IMR-90 (cell line): ENCODE results near the gene ERLIN1. TPM values are rescaled to one million over a fixed set of nuclear protein-coding genes. Genes with fewer than 3 reads are reported as not detected.
A peak's percentile ranks its signal among the peaks of the same experiment; 100 is the strongest.

Source experiments
- ATAC-seq: fragments of 200-7000 bp; cut with Tn5 transposase; 2 replicates; pipeline ENCODE4 v1.9.1; 2020; ENCODE audit warnings: low read depth, mild to moderate bottlenecking, moderate library complexity
- BruUV-seq: library from RNA; stranded (reverse); fragments of 400-500 nt; replicated peaks from 2 replicates; lab custom pipeline; 2021; lab: Mats Ljungman, UMichigan
- CTCF ChIA-PET: fragments of 300-600 bp; formaldehyde crosslinking; extraction: SDS; loops from one replicate; lab custom pipeline; 2021; ENCODE audit warnings: antibody characterized with exemption; lab: Yijun Ruan, JAX
- POLR2A ChIA-PET: fragments of 300-600 bp; sonication (Branson Sonifier 250); formaldehyde crosslinking; loops from one replicate; lab custom pipeline; 2022; ENCODE audit warnings: antibody characterized with exemption; ENCODE audit not compliant: unreplicated experiment; lab: Charles Lee
- DNase-seq: peaks from one replicate; pipeline ENCODE4 v3.0.0; 2013
- H2AFZ ChIP-seq: replicated peaks from 2 replicates; pipeline ENCODE3; 2013; ENCODE audit warnings: low read length, mild to moderate bottlenecking; ENCODE audit not compliant: poor library complexity
- H2AK5ac ChIP-seq: 2 replicates; pipeline ENCODE4 v1.6.1; 2013; ENCODE audit warnings: low read depth, low read length, inconsistent platforms
- H2AK9ac ChIP-seq: replicated peaks from 2 replicates; pipeline ENCODE3; 2013; ENCODE audit warnings: mild to moderate bottlenecking, low read depth, low read length, moderate library complexity; ENCODE audit not compliant: poor library complexity
- H2BK120ac ChIP-seq: 2 replicates; pipeline ENCODE4 v1.6.1; 2013; ENCODE audit warnings: low read depth, low read length, inconsistent platforms
- H2BK15ac ChIP-seq: 3 replicates; pipeline ENCODE4 v1.6.1; 2013; ENCODE audit warnings: low read depth, low read length, inconsistent platforms
- H2BK20ac ChIP-seq: 2 replicates; pipeline ENCODE4 v1.6.1; 2013; ENCODE audit warnings: low read depth, mild to moderate bottlenecking, inconsistent platforms, low read length, moderate library complexity
- H2BK5ac ChIP-seq: 2 replicates; pipeline ENCODE4 v1.6.1; 2013; ENCODE audit warnings: mild to moderate bottlenecking, low read depth, low read length, inconsistent platforms; ENCODE audit not compliant: poor library complexity, severe bottlenecking
- H3K14ac ChIP-seq: replicated peaks from 2 replicates; pipeline ENCODE4 v1.6.1; 2013; ENCODE audit warnings: low read depth, low read length, inconsistent platforms
- H3K18ac ChIP-seq: 2 replicates; pipeline ENCODE4 v1.6.1; 2013; ENCODE audit warnings: low read depth, low read length, control low read depth
- H3K23ac ChIP-seq: 2 replicates; pipeline ENCODE4 v1.6.1; 2013; ENCODE audit warnings: low read depth, low read length, inconsistent platforms
- H3K27ac ChIP-seq: 2 replicates; pipeline ENCODE4 v1.5.1; 2013; ENCODE audit warnings: mild to moderate bottlenecking, control low read depth, low read length; ENCODE audit not compliant: insufficient read depth
- H3K27me3 ChIP-seq: 2 replicates; pipeline ENCODE4 v1.6.1; 2013; ENCODE audit warnings: low read length; ENCODE audit not compliant: control insufficient read depth, insufficient read depth
- H3K36me3 ChIP-seq: 2 replicates; pipeline ENCODE4 v1.6.1; 2013; ENCODE audit warnings: low read length, mixed read lengths; ENCODE audit not compliant: control insufficient read depth, insufficient read depth
- H3K4ac ChIP-seq: 2 replicates; pipeline ENCODE4 v1.6.1; 2013; ENCODE audit warnings: low read depth, low read length, inconsistent platforms
- H3K4me1 ChIP-seq: 2 replicates; pipeline ENCODE4 v1.6.1; 2013; ENCODE audit warnings: low read length, mixed read lengths; ENCODE audit not compliant: control insufficient read depth, insufficient read depth
- H3K4me2 ChIP-seq: 2 replicates; pipeline ENCODE4 v1.6.1; 2013; ENCODE audit warnings: low read depth, mild to moderate bottlenecking, control low read depth, low read length, moderate library complexity
- H3K4me3 ChIP-seq: 2 replicates; pipeline ENCODE4 v1.5.1; 2013; ENCODE audit warnings: low read depth, mild to moderate bottlenecking, control low read depth, low read length, moderate library complexity; ENCODE audit not compliant: insufficient read depth
- H3K56ac ChIP-seq: 2 replicates; pipeline ENCODE4 v1.6.1; 2013; ENCODE audit warnings: low read length, inconsistent platforms; ENCODE audit not compliant: insufficient read depth; ENCODE audit errors: extremely low read depth
- H3K79me1 ChIP-seq, 2 experiments: 2 replicates each; pipeline ENCODE4 v1.6.1; 2013; ENCODE audit warnings: low read length in 2 of 2, inconsistent platforms in 1 of 2, low read depth in 1 of 2
- H3K9ac ChIP-seq: 2 replicates; pipeline ENCODE4 v1.6.1; 2013; ENCODE audit warnings: low read depth, low read length, control low read depth
- H3K9me1 ChIP-seq: 2 replicates; pipeline ENCODE4 v1.6.1; 2013; ENCODE audit warnings: low read length, inconsistent platforms; ENCODE audit not compliant: insufficient read depth
- H3K9me3 ChIP-seq: 2 replicates; pipeline ENCODE4 v1.6.1; 2013; ENCODE audit warnings: low read length; ENCODE audit not compliant: control insufficient read depth, insufficient read depth
- H4K20me1 ChIP-seq: 2 replicates; pipeline ENCODE4 v1.6.1; 2013; ENCODE audit warnings: low read length, inconsistent platforms; ENCODE audit not compliant: insufficient read depth
- H4K5ac ChIP-seq: 2 replicates; pipeline ENCODE4 v1.6.1; 2013; ENCODE audit warnings: mild to moderate bottlenecking, low read depth, low read length, control low read depth
- H4K8ac ChIP-seq, 2 experiments: 2 replicates each; pipeline ENCODE4 v1.6.1; 2013; ENCODE audit warnings: low read depth in 2 of 2, low read length in 2 of 2, control low read depth in 1 of 2, inconsistent platforms in 1 of 2
- H4K91ac ChIP-seq: 2 replicates; pipeline ENCODE4 v1.6.1; 2013; ENCODE audit warnings: low read depth, low read length, inconsistent platforms; ENCODE audit not compliant: insufficient read depth
- CEBPB ChIP-seq: IDR thresholded peaks from 2 replicates; pipeline ENCODE4 v1.6.1; 2012; ENCODE audit warnings: low read depth, low read length, improper control_type of control experiment
- CHD1 ChIP-seq: IDR thresholded peaks from 2 replicates; pipeline ENCODE4 v1.6.1; 2012; ENCODE audit warnings: low read depth, low read length, improper control_type of control experiment
- FOS ChIP-seq: fragments of 150-350 bp; IDR thresholded peaks from 2 replicates; pipeline ENCODE4 v1.6.1; 2016; ENCODE audit warnings: low read depth, low read length
- MAZ ChIP-seq: IDR thresholded peaks from 2 replicates; pipeline ENCODE4 v1.6.1; 2012; ENCODE audit warnings: low read depth, mild to moderate bottlenecking, low read length, improper control_type of control experiment, moderate library complexity, borderline replicate concordance
- MXI1 ChIP-seq: IDR thresholded peaks from 2 replicates; pipeline ENCODE4 v1.6.1; 2012; ENCODE audit warnings: low read depth, mild to moderate bottlenecking, low read length, moderate library complexity, borderline replicate concordance
- NFE2L2 ChIP-seq: fragments of 150-350 bp; IDR thresholded peaks from 2 replicates; pipeline ENCODE4 v1.6.1; 2016; ENCODE audit warnings: low read depth, mild to moderate bottlenecking, low read length
- POLR2A ChIP-seq: IDR thresholded peaks from 2 replicates; pipeline ENCODE4 v1.6.1; 2012; ENCODE audit warnings: mild to moderate bottlenecking, low read depth, low read length
- RAD21 ChIP-seq: IDR thresholded peaks from 2 replicates; pipeline ENCODE4 v1.6.1; 2012; ENCODE audit warnings: low read length, improper control_type of control experiment
- RFX5 ChIP-seq: IDR thresholded peaks from 2 replicates; pipeline ENCODE4 v1.8.0; 2012; ENCODE audit warnings: low read depth, mild to moderate bottlenecking, low read length, moderate library complexity
- SMC3 ChIP-seq: fragments of 150-350 bp; IDR thresholded peaks from 2 replicates; pipeline ENCODE4 v1.6.1; 2016; ENCODE audit warnings: low read depth, mild to moderate bottlenecking, antibody characterized with exemption, low read length, moderate library complexity
- WGBS, 2 experiments: methylation state at CpG; one replicate each; pipeline versions ENCODE4 v1.1.5 to v1.1.7; 2013; ENCODE audit warnings: missing lambda C conversion rate in 2 of 2; ENCODE audit not compliant: insufficient read length in 1 of 2; ENCODE audit errors: extremely low coverage in 2 of 2; 5-methylcytosine and 5-hydroxymethylcytosine counted together
- dilution Hi-C: fragments of 300-500 bp; cut with HindIII; formaldehyde crosslinking; loops from one replicate; pipeline ENCODE4 v1.14.3; 2018; ENCODE audit warnings: low sequenced_read_pairs; ENCODE audit not compliant: unreplicated experiment
- in situ Hi-C: fragments of 300-500 bp; cut with MboI; formaldehyde crosslinking; loops from 3 replicates; pipeline ENCODE4 v1.14.3; 2019; ENCODE audit warnings: low sequenced_read_pairs, inconsistent platforms, mixed read lengths
- intact Hi-C: fragments of 100-400 bp; cut with micrococcal nuclease; formaldehyde crosslinking; loops from 2 replicates; pipeline ENCODE4 v1.10.0; 2022
- polyA plus RNA-seq, 3 experiments: library from polyadenylated mRNA; depleted of rRNA; stranded (reverse); fragments of >200 nt; gene quantifications; 2 replicates each; pipeline ENCODE4 v1.2.3, GENCODE V29; 2012; ENCODE audit warnings: low replicate concordance in 1 of 3
- total RNA-seq: library from RNA; depleted of rRNA; stranded (reverse); fragments of >200 nt; gene quantifications from 2 replicates; pipeline ENCODE4 v1.2.3, GENCODE V29; 2012
- TF ChIP-seq, protein P1 (sequence below): conservative IDR thresholded peaks from 2 replicates; pipeline ENCODE4 v1.5.1; 2012; ENCODE audit warnings: mild to moderate bottlenecking, low read depth, low read length, improper control_type of control experiment

Gene ERLIN1
- total and polyA plus RNA-seq, 2 of the 4 experiments (the other 2 are of a cell fraction), result 31.5 to 33.9 TPM

- intact Hi-C loops, result no loop called here
- Histone ChIP-seq H2BK15ac (no peak overlapping the region), H3K9ac (no peak overlapping the region), H3K4me3 (no peak overlapping the region), H3K27ac (no peak overlapping the region), H3K4me2 (no peak overlapping the region), H3K14ac (no peak overlapping the region), H2AFZ (no peak overlapping the region), H3K27me3 (no peaks in the 10 kb centered on the region; the same call in 1 of the 2 replicates), H3K79me1 (no peaks in the 10 kb centered on the region), H2BK5ac (no peak overlapping the region), H3K9me1 (0 out of 2 replicates have a peak, but pooled peaks cover 3% of the 10 kb centered on the region), H2AK5ac (no peak overlapping the region), H4K8ac (no peak overlapping the region), H3K56ac (no peak overlapping the region), H3K4ac (no peak overlapping the region), H3K4me1 (no peaks in the 10 kb centered on the region), H2BK120ac (no peak overlapping the region), H3K18ac (no peak overlapping the region), H4K91ac (no peak overlapping the region), H2BK20ac (no peak overlapping the region), H3K9me3 (no peaks in the 10 kb centered on the region), H4K5ac (no peak overlapping the region), H3K36me3 (peaks cover 19% of the 10 kb centered on the region), H2AK9ac (no peak overlapping the region), H4K20me1 (no peaks in the 10 kb centered on the region), H3K23ac (no peak overlapping the region)
- in situ Hi-C loops, result no loop called here
- TF ChIP-seq RFX5, result no peak
- TF ChIP-seq FOS, result 0 out of 2 replicates have a peak, but pooled peaks have one; percentile 12
- TF ChIP-seq POLR2A, result no peak
- no peak for TF ChIP-seq MAZ
- TF ChIP-seq NFE2L2, result no peak
- TF ChIP-seq CEBPB, result peak; percentile 66
- TF ChIP-seq SMC3, result no peak
- TF ChIP-seq, protein P1, sequence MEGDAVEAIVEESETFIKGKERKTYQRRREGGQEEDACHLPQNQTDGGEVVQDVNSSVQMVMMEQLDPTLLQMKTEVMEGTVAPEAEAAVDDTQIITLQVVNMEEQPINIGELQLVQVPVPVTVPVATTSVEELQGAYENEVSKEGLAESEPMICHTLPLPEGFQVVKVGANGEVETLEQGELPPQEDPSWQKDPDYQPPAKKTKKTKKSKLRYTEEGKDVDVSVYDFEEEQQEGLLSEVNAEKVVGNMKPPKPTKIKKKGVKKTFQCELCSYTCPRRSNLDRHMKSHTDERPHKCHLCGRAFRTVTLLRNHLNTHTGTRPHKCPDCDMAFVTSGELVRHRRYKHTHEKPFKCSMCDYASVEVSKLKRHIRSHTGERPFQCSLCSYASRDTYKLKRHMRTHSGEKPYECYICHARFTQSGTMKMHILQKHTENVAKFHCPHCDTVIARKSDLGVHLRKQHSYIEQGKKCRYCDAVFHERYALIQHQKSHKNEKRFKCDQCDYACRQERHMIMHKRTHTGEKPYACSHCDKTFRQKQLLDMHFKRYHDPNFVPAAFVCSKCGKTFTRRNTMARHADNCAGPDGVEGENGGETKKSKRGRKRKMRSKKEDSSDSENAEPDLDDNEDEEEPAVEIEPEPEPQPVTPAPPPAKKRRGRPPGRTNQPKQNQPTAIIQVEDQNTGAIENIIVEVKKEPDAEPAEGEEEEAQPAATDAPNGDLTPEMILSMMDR, result no peak
- no peak for TF ChIP-seq MXI1
- TF ChIP-seq CHD1, result no peak
- no peak for TF ChIP-seq RAD21
- no TSS peak for BruUV-seq
- ChIA-PET CTCF (no interaction called here), POLR2A (no interaction called here)
- WGBS, 2 experiments, result 92% methylated on average over 2 of the region's 8 CpGs; no CpG with 5 or more reads in 1 of the 2 experiments
- ATAC-seq (0 out of 2 replicates have a peak, but pooled peaks have one; percentile 27), DNase-seq (peak; percentile 58)
- dilution Hi-C loops, result no loop called here
Observed at GRCh38 chr10:100148353-100149211, 37.2 kb downstream of the ERLIN1 start.
